ENCODE measurements around the gene STRN3.

Gene STRN3

DNA sequence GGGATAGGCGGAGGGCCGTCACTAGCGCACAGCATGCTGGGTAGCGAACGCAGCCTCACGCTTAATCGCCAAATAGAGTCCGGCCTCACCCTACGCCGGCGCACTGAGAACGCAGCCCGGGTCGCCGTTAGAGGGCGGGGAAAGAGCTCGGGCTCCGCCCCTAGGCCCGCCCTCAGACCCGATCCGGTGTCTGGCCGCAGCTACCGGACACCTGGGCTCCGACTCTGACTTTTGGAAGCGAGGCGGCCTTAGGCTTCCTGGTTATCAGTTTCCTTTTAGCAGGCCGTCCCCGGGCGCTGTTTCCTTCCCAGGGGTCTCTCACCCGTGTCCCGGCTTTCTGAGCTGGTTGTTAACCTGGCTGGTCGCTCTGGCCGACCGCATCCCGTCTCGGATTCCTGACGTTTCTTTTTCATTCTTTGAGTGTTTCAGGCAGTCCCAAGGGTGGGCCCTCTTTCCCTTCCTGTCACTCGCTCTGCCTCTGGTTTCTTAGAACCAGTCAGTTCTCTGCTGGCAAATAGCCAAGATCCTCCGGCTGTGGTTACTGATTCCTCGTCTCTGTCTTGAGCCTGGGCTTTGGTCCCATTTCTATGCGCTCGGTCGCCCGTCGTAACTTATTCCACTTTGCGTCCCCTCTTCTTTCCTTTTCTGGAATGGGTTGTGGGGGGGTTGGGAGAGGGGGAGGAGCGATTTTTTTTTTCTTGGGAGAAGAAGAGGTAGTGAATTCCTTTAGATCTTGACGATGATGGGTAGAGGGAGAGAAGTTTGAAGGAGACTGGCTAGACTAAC lies 464 bp upstream of the STRN3 start:
- no peak for TF ChIP-seq ZC3H10 (CRISPR knock-in tag; IDR thresholded peaks at IDR 0.05)
- no peak for TF ChIP-seq TCF4 (CRISPR knock-in tag; IDR thresholded peaks at IDR 0.05; ENCODE audit: borderline replicate concordance)
- no peak for TF ChIP-seq RARB (CRISPR knock-in tag; IDR thresholded peaks at IDR 0.05)
- TF ChIP-seq, protein P1, sequence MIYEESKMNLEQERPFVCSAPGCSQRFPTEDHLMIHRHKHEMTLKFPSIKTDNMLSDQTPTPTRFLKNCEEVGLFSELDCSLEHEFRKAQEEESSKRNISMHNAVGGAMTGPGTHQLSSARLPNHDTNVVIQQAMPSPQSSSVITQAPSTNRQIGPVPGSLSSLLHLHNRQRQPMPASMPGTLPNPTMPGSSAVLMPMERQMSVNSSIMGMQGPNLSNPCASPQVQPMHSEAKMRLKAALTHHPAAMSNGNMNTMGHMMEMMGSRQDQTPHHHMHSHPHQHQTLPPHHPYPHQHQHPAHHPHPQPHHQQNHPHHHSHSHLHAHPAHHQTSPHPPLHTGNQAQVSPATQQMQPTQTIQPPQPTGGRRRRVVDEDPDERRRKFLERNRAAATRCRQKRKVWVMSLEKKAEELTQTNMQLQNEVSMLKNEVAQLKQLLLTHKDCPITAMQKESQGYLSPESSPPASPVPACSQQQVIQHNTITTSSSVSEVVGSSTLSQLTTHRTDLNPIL (CRISPR knock-in tag; IDR thresholded peaks at IDR 0.05; ENCODE audit: low read depth) = no peak
- no peak for TF ChIP-seq GLIS3 (CRISPR knock-in tag; IDR thresholded peaks at IDR 0.05)
- TF ChIP-seq, protein P2, sequence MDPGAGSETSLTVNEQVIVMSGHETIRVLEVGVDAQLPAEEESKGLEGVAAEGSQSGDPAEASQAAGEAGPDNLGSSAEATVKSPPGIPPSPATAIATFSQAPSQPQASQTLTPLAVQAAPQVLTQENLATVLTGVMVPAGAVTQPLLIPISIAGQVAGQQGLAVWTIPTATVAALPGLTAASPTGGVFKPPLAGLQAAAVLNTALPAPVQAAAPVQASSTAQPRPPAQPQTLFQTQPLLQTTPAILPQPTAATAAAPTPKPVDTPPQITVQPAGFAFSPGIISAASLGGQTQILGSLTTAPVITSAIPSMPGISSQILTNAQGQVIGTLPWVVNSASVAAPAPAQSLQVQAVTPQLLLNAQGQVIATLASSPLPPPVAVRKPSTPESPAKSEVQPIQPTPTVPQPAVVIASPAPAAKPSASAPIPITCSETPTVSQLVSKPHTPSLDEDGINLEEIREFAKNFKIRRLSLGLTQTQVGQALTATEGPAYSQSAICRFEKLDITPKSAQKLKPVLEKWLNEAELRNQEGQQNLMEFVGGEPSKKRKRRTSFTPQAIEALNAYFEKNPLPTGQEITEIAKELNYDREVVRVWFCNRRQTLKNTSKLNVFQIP (CRISPR knock-in tag; IDR thresholded peaks at IDR 0.05; ENCODE audit: borderline replicate concordance, low read depth) = no peak
- peak; percentile 94 for ATAC-seq

DNA sequence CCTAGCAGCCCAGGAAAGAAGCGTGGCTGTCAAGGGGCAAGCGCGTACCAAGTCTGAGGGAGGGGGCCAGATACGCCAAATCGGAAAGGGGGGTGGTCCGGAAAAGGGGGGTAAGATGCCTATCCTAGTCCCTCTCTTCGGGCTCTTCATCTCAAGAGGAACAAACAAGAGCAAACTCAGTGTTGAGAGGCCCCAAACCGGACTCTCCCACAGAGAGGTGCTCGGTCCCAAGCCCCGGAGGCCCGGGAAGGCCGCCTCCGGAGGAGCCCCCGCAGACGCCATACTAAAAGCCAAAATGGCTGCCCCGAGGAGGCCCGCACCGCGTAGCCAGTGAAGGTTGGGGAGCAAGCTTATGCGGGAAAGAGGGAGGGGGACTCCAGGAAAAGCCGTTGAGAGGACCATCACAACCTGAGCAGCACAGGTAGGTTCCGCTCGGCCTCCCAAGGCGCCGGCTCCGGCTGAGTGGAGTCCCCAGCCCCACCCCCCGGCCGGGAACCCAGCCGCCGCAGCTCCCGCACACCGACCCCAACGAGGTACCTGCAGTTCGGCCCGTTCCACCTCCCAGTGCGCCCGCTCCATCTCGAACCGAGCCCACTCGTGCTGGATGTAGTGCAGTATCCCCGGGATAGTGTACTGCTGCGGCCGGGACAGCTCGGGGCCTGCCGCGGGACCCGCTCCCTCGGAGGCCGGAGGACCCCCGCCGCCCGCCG lies 657 bp downstream of the STRN3 start, which contains the start of gene AP4S1:
Gene AP4S1 (plus strand): TSS at position 283 of the 710 bp plus-strand sequence. CDS start 40,548 bp downstream, outside the sequence.
- ATAC-seq = peak; percentile 60
- TF ChIP-seq GLIS3 (CRISPR knock-in tag; IDR thresholded peaks at IDR 0.05) (no peak), ZC3H10 (CRISPR knock-in tag; IDR thresholded peaks at IDR 0.05) (no peak)
- TF ChIP-seq, protein P3, sequence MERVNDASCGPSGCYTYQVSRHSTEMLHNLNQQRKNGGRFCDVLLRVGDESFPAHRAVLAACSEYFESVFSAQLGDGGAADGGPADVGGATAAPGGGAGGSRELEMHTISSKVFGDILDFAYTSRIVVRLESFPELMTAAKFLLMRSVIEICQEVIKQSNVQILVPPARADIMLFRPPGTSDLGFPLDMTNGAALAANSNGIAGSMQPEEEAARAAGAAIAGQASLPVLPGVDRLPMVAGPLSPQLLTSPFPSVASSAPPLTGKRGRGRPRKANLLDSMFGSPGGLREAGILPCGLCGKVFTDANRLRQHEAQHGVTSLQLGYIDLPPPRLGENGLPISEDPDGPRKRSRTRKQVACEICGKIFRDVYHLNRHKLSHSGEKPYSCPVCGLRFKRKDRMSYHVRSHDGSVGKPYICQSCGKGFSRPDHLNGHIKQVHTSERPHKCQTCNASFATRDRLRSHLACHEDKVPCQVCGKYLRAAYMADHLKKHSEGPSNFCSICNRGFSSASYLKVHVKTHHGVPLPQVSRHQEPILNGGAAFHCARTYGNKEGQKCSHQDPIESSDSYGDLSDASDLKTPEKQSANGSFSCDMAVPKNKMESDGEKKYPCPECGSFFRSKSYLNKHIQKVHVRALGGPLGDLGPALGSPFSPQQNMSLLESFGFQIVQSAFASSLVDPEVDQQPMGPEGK (CRISPR knock-in tag; IDR thresholded peaks at IDR 0.05; ENCODE audit: borderline replicate concordance) = peak; percentile 87; the same call in 1 of the 2 replicates

DNA sequence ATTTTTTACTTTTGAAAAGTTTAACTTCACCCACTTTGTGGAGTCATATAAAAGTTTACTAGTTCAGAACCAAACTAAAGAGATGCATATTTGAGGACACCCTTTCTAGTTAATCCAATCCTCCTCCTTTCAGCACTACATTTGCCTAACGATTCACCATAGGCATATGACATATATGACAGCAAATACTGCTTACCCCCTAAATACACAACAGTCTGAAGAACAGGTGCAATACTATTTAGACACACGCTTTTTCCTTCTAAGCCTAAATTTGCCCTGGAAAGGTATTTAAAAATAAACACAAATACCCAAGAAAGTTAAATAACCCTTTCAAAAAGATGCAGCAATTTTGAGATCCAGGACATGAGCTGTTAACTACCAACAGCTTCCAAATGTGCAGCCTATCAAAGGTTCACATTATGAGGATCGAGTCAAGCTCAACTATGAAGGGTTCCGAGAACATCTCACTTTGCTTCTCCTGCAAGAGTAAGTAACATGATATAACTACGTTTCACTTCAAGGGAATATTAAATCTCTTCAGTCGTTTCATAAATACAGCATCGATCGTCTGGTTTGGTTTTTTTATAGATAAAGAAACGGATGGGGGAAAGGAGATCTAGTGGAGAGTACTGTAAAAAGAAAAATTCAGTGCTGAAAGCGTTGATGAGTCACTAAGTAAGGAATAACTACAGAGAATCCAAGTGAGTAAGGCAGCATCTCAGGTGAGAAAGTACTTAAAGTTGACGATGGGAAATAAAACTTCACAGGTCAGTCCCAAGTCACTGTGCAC lies 1.4 kb downstream of the STRN3 start:
- no peak for TF ChIP-seq ZNF70 (CRISPR knock-in tag; IDR thresholded peaks at IDR 0.05)
- TF ChIP-seq, protein P1 (CRISPR knock-in tag; IDR thresholded peaks at IDR 0.05; ENCODE audit: low read depth) = no peak
- no peak for TF ChIP-seq TCF4 (CRISPR knock-in tag; IDR thresholded peaks at IDR 0.05; ENCODE audit: borderline replicate concordance)
- no peak for TF ChIP-seq ISL1 (CRISPR knock-in tag; IDR thresholded peaks at IDR 0.05)
- TF ChIP-seq PPARA (CRISPR knock-in tag; IDR thresholded peaks at IDR 0.05; ENCODE audit: borderline replicate concordance) = no peak
- TF ChIP-seq ESRRG (CRISPR knock-in tag; IDR thresholded peaks at IDR 0.05) = no peak
- no peak for TF ChIP-seq SNAI2 (CRISPR knock-in tag; IDR thresholded peaks at IDR 0.05)
- no peak for TF ChIP-seq BACH2 (CRISPR knock-in tag; IDR thresholded peaks at IDR 0.05; ENCODE audit: borderline replicate concordance)
- no peak for TF ChIP-seq ARNTL (CRISPR knock-in tag; IDR thresholded peaks at IDR 0.05; ENCODE audit: borderline replicate concordance, low read depth)
- TF ChIP-seq RARB (CRISPR knock-in tag; IDR thresholded peaks at IDR 0.05) = no peak
- no peak for TF ChIP-seq ZFP3 (CRISPR knock-in tag; IDR thresholded peaks at IDR 0.05)
- TF ChIP-seq, protein P3 (CRISPR knock-in tag; IDR thresholded peaks at IDR 0.05; ENCODE audit: borderline replicate concordance) = no peak
- TF ChIP-seq GLIS3 (CRISPR knock-in tag; IDR thresholded peaks at IDR 0.05) = no peak
- no peak for TF ChIP-seq OSR1 (CRISPR knock-in tag; IDR thresholded peaks at IDR 0.05)
- no peak for TF ChIP-seq ZNF8 (CRISPR knock-in tag; IDR thresholded peaks at IDR 0.05)
- no peak for TF ChIP-seq CSDC2 (CRISPR knock-in tag; IDR thresholded peaks at IDR 0.05)
- TF ChIP-seq, protein P4, sequence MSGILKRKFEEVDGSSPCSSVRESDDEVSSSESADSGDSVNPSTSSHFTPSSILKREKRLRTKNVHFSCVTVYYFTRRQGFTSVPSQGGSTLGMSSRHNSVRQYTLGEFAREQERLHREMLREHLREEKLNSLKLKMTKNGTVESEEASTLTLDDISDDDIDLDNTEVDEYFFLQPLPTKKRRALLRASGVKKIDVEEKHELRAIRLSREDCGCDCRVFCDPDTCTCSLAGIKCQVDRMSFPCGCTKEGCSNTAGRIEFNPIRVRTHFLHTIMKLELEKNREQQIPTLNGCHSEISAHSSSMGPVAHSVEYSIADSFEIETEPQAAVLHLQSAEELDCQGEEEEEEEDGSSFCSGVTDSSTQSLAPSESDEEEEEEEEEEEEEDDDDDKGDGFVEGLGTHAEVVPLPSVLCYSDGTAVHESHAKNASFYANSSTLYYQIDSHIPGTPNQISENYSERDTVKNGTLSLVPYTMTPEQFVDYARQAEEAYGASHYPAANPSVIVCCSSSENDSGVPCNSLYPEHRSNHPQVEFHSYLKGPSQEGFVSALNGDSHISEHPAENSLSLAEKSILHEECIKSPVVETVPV (CRISPR knock-in tag; IDR thresholded peaks at IDR 0.05) = no peak
- no peak for ATAC-seq

Data from SK-N-SH treated with all-trans-retinoic acid at 6 μM for 48 hours (cell line).